Lower leg skin (tissue), 3 donors: ENCODE data around the gene CENPP.

Experiments
- CTCF ChIP-seq, 3 donors: fragments of 450-650 bp; IDR thresholded peaks; one replicate each; pipeline ENCODE4 v1.5.1; 2016; ENCODE audit warnings: antibody characterized with exemption in 3 of 3, mild to moderate bottlenecking in 3 of 3, moderate library complexity in 2 of 3
- POLR2A ChIP-seq, 2 donors: fragments of 450-650 bp; IDR thresholded peaks; one replicate each; pipeline ENCODE4 v1.6.1; 2016 to 2017; ENCODE audit warnings: antibody characterized with exemption in 2 of 2, mild to moderate bottlenecking in 1 of 2, moderate library complexity in 1 of 2

GRCh38 chr9:92590377-92590776 lies 264.6 kb downstream of the CENPP start:
- TF ChIP-seq CTCF (IDR thresholded peaks at IDR 0.05) (no peak), POLR2A (IDR thresholded peaks at IDR 0.05) (no peak)
